Neutrophil (primary cell): ENCODE results near the gene CLEC19A.

Source experiments
- H3K27ac ChIP-seq: fragments of 200-600 bp; sonication (generic); 2 replicates; pipeline ENCODE4 v1.5.1; 2016; ENCODE audit warnings: mild to moderate bottlenecking, moderate library complexity
- H3K27me3 ChIP-seq: fragments of 200-600 bp; sonication (generic); 2 replicates; pipeline ENCODE4 v1.6.0; 2016; ENCODE audit warnings: mild to moderate bottlenecking
- H3K36me3 ChIP-seq: fragments of 200-600 bp; sonication (generic); 2 replicates; pipeline ENCODE4 v1.5.1; 2017
- H3K4me1 ChIP-seq, 2 experiments: fragments of 200-600 bp in 1 of 2; sonication (generic) in 1 of 2; 1 replicate in 1 of 2; 2 replicates in 1 of 2; pipeline versions ENCODE4 v1.5.1 to v1.6.1; 2013 to 2016; ENCODE audit warnings: low read depth in 1 of 2, low read length in 1 of 2, mild to moderate bottlenecking in 1 of 2, moderate library complexity in 1 of 2; ENCODE audit not compliant: control insufficient read depth in 1 of 2, insufficient read depth in 1 of 2
- H3K4me3 ChIP-seq, 2 experiments: fragments of 200-600 bp in 1 of 2; sonication (generic) in 1 of 2; 1 replicate in 1 of 2; 2 replicates in 1 of 2; pipeline ENCODE4 v1.5.1; 2013 to 2016; ENCODE audit warnings: low read depth in 1 of 2, low read length in 1 of 2, mild to moderate bottlenecking in 1 of 2, moderate library complexity in 1 of 2
- H3K9me3 ChIP-seq: fragments of 200-600 bp; sonication (generic); 2 replicates; pipeline ENCODE4 v1.5.1; 2016
- CTCF ChIP-seq: fragments of 200-600 bp; sonication (generic); IDR thresholded peaks from 2 replicates; pipeline ENCODE4 v1.5.1; 2016; ENCODE audit warnings: antibody characterized with exemption

Gene CLEC19A

DNA sequence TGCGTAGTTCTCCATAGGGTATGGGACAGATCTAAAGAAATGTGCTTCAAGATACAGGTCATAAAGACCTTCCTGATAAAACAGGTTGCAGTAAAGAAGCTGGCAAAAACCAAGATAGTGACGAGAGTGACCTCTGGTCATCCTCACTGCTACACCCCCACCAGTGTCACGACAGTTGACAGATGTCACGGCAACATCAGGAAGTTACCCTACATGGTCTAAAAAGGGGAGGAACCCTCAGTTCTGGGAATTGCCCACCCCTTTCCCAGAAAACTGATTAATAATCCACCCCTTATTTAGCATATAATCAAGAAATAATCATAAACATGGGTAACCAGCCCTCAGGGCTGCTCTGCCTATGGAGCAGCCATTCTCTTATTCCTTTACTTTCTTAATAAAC lies 46.3 kb downstream of the CLEC19A start:
- TF ChIP-seq CTCF, result no peak
- H3K27ac ChIP-seq, result no peak overlapping the region
- no peaks in the 10 kb centered on the region for H3K36me3 ChIP-seq
- H3K4me1 ChIP-seq, result no peaks in the 10 kb centered on the region
- no peaks in the 10 kb centered on the region for H3K9me3 ChIP-seq
- H3K27me3 ChIP-seq, result no peaks in the 10 kb centered on the region
- no peak overlapping the region for H3K4me3 ChIP-seq

DNA sequence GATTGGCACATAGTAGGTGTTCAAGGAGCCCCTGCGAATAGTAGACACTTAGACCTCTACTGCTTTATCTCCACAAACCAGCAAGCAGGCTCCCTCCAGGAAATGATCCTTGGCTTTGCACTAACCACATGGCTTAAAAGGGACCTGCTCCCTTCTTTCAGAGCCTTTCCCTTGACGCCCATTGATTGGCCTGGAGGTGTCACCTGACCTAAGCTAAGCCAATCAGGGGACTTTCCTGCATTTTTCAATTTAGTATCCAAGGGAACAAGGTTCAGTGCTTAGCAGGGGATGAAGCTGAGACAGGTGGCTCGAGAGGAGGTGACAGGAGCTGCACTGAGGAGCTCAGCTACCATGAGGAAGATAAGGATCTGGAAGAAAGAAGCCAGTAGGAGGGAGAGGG lies 52.8 kb downstream of the CLEC19A start:
- Histone ChIP-seq H3K9me3 (no peaks in the 10 kb centered on the region), H3K27me3 (no peaks in the 10 kb centered on the region), H3K4me3 (no peak overlapping the region), H3K4me1 (no peaks in the 10 kb centered on the region), H3K36me3 (no peaks in the 10 kb centered on the region), H3K27ac (no peak overlapping the region)
- TF ChIP-seq CTCF, result no peak

- peaks cover 24% of the 10 kb centered on the region for H3K27me3 ChIP-seq
- TF ChIP-seq CTCF, result no peak
Observed at GRCh38 chr16:19344224-19344801, 58.8 kb downstream of the CLEC19A start.

DNA sequence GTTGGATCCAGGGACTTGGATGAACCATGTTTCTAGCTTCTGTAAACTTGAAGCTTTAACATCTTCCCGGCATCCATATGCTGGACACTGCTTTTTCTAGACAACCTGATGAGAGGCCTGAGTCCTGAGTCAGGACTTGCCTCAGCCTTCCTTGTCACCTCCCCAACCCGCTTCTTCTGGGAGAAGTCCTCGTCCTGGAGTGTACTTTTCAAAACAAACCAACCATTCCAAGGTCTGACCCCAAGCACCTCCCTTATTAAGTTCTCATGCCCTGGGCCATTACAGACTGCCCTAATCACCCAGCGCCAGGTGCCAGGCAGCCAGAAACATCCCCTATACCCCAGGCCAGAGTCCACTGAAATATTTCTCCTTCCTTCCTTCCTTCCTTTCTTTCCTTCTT lies 59.4 kb downstream of the CLEC19A start:
- Histone ChIP-seq H3K4me3 (no peak overlapping the region), H3K27ac (no peak overlapping the region), H3K9me3 (no peaks in the 10 kb centered on the region), H3K36me3 (no peaks in the 10 kb centered on the region), H3K4me1 (no peaks in the 10 kb centered on the region), H3K27me3 (peaks cover 29% of the 10 kb centered on the region)
- no peak for TF ChIP-seq CTCF

More at GRCh38 chr16:19344224-19344801, 58.8 kb downstream of the CLEC19A start:
- H3K9me3 ChIP-seq, result no peaks in the 10 kb centered on the region
- H3K4me1 ChIP-seq, result no peaks in the 10 kb centered on the region
- H3K36me3 ChIP-seq, result no peaks in the 10 kb centered on the region
- no peak overlapping the region for H3K27ac ChIP-seq
- H3K4me3 ChIP-seq, result no peak overlapping the region

- Histone ChIP-seq H3K27me3 (peaks cover 29% of the 10 kb centered on the region), H3K9me3 (no peaks in the 10 kb centered on the region), H3K36me3 (no peaks in the 10 kb centered on the region), H3K4me1 (no peaks in the 10 kb centered on the region), H3K27ac (no peak overlapping the region), H3K4me3 (no peak overlapping the region)
- TF ChIP-seq CTCF, result no peak
Observed at GRCh38 chr16:19346335-19346922, 60.9 kb downstream of the CLEC19A start.
